Fibroblast of pulmonary artery (primary cell): ENCODE measurements around the gene CCDC81.

Source experiments
- DNase-seq: peaks from one replicate; pipeline ENCODE4 v3.0.0-alpha.2; 2010; ENCODE audit warnings: low read depth
- H3K4me3 ChIP-seq: replicated peaks from 2 replicates; pipeline ENCODE4 v1.5.1; 2011; ENCODE audit warnings: low read depth, mild to moderate bottlenecking, control low read depth, low read length, moderate library complexity
- CTCF ChIP-seq: IDR thresholded peaks from 2 replicates; pipeline ENCODE4 v1.5.1; 2011; ENCODE audit warnings: mild to moderate bottlenecking, control low read depth, low read length, inconsistent platforms; ENCODE audit errors: missing control alignments

Gene CCDC81

GRCh38 chr11:86386283-86386682, 11.6 kb downstream of the CCDC81 start:
- no peak for TF ChIP-seq CTCF
- no peak for DNase-seq
- no peak overlapping the region for H3K4me3 ChIP-seq

- TF ChIP-seq CTCF: no peak
- DNase-seq: peak; percentile 6
- no peak overlapping the region for H3K4me3 ChIP-seq
Measured at GRCh38 chr11:86386746-86387145, 12.1 kb downstream of the CCDC81 start.

- DNase-seq: no peak
- no peak for TF ChIP-seq CTCF
- H3K4me3 ChIP-seq: no peak overlapping the region
Measured at GRCh38 chr11:86388198-86388597, 13.5 kb downstream of the CCDC81 start.

GRCh38 chr11:86390487-86390886, 15.8 kb downstream of the CCDC81 start:
- no peak for TF ChIP-seq CTCF
- H3K4me3 ChIP-seq: no peak overlapping the region
- DNase-seq: no peak

- TF ChIP-seq CTCF: no peak
- DNase-seq: peak; percentile 8
- H3K4me3 ChIP-seq: no peak overlapping the region
Measured at GRCh38 chr11:86395061-86395551, 20.4 kb downstream of the CCDC81 start.

GRCh38 chr11:86396396-86396795, 21.7 kb downstream of the CCDC81 start:
- peak; percentile 38 for DNase-seq
- H3K4me3 ChIP-seq: no peak overlapping the region
- TF ChIP-seq CTCF: no peak

- no peak for DNase-seq
- TF ChIP-seq CTCF: no peak
- H3K4me3 ChIP-seq: no peak overlapping the region
Measured at GRCh38 chr11:86397351-86397750, 22.7 kb downstream of the CCDC81 start.
